ENCODE measurements around the gene FBXO42.

Gene FBXO42

GRCh38 chr1:16199700-16200099 lies 152.6 kb downstream of the FBXO42 start:
- no peak for DNase-seq

GRCh38 chr1:16199157-16199501 lies 153.2 kb downstream of the FBXO42 start:
- DNase-seq = no peak

DNA sequence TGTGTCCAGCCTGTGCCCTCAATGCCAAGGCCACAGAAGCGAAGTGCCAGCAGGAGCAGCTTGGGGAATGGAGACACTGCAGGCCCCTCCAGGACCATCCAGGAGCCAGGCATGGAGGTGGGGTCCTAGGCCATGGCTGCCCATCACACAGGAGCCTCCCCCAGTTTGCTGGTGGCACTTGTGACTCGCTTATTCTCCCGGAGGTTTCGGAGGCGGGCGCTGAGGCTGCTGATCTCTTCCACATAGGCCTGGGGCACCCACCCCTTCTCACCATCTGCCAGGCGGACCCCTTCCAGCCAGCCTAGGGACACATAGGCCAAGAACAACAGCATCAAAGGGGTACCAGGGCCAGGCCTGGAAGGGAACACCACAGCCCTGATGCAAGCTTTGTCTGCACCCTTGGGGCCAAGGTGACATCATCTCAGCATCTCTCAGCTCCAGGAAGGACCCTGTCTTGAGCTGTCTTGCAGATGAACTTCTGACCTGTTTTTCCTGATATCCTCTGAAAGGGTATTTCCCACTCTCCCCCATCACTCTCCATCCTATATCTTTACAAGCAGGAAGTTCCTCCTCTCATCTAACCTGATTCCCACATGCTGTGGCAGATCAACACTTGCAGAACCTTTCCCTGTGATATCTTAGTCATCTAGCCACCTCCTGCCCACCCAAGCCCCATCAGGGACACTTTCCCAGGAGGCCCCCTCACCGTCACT lies 153.7 kb downstream of the FBXO42 start:
- no peak for DNase-seq

DNA sequence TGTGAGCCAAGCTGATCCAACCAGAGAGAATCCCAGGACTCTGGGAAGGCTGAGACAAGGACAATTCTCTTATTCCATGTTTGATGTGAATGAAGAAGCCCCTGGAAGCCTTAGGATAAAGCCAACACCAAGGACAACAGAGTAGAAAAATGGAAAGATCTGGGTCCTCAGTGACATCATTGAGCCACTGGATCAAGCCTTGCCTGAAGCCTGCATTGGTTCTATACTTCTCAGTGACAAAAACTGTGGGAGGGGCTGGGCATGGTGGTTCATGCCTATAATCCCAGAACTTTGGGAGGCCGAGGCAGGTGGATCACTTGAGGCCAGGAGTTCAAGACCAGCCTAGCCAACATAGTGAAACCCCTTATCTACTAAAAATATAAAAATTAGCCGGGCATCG lies 155.4 kb downstream of the FBXO42 start:
- no peak for DNase-seq

Measured in SHP77 (cell line).